Hematopoietic multipotent progenitor cell treated with erythropoietin and hydrocortisone succinate and interleukin-3 and kit ligand, for 8 days (in vitro differentiated cells): Measurements from ENCODE around the gene GALNT13.
"Not testable (repeated sequence)": the region's sequence is repeated elsewhere in the genome, so short reads cannot be mapped to it uniquely, and the experiment has no call there.

Experiments used
- DNase-seq: peaks from one replicate; pipeline ENCODE4 v3.0.0-alpha.2; 2015

Gene GALNT13

GRCh38 chr2:154437104-154437503, 565.4 kb downstream of the GALNT13 start:
- no peak for DNase-seq

DNA sequence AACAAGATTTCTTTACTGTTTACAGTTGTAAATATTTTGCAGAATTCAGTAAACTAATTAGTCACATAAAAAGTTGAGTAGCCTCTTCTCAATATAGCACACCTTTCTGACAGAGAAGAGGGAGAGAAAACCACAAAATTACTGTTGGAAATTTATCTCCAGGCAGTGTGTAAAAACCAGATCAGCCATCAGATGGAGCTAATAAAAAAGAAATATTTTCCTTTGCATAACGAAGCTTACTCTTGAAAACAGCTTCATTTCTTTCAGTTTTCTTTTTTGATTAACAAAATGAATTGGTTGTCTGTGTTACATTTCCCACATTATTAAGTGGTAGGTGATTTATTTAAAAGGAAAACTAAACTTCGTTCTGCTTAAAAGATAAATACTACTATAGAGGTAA, 567.4 kb downstream of the GALNT13 start:
- DNase-seq = no peak

GRCh38 chr2:154443919-154444318, 572.2 kb downstream of the GALNT13 start:
- DNase-seq = no peak

DNA sequence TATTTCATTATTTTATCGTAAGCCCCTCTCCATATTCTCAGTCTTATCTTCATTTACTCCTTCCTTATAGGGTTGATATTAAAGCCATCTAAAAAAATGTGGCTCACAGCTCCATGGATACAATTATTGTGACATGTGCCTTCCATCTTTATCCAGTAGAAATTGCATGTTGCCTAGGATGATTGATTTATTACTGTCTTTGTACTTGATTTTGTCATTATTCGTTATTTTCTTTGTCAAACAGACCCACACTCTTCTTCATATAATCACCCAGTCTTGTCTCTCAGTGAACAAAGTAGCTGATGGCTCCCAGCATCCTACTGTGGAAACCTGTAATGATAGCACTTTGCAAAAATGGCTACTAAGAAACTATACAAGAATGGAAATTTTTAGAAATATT, 574.6 kb downstream of the GALNT13 start:
- DNase-seq = no peak

DNA sequence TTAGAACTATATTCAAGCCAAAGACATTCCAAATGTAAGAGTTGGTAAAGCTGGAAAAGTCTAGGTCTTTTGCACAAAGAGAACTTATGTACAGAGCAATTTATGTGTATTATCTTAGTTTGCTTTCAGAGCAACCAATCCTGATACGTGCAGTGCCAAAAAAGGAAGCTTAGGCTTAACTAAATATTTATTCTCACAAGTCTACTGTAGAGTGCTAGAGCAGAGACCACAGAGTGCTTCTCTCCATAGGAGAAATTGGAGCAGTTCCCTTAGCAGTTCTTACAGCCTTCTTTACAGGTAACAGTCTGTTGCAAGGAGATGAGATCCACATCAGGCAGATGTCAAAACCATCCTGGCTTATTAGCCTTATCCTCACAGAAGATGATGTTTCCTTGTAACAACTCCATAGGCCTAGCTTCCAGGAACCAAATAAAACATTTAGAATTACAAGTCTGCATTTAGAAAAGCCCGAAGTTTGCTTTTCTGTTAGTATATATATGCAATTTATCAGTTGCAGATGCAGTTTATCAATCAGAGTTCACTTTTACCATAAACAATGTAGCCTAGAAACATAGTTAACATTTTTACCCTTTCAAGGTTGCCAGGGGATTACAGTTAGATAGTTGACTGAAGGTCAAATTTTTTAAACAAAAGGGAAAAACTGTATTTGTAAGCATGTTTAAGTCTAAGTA, 576.2 kb downstream of the GALNT13 start:
- DNase-seq = no peak

- no peak for DNase-seq
These were observed 578.4 kb downstream of the GALNT13 start for GRCh38 chr2:154449951-154450658.

- no peak for DNase-seq
These were observed 580.7 kb downstream of the GALNT13 start for GRCh38 chr2:154452471-154452870.

DNA sequence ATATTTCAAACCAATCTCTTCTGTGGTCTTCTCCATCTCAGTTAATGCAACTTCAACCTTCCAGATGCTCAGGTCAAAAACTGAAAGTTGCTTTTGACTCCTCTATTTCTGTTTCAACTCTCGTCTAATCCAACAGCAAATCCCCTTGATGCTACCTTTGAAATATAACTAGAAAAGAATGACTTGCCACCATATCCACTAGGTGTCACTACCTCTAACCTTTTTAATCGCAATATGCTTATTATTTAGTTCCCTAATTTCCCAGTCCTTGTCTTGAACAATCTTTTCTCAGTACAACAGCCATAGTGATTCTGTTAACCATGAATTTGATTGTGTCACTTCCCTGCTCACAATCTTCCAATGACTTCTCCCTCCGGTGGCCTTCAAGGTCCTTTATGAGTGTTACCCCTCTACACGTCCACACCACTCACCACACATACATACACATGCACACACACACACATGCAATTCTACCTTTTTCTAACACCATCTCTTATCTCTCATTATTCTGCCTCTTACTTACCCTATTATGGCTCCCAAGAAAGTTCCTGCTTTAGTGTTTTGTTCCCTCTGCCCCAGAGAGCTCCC, 581.3 kb downstream of the GALNT13 start:
- peak; percentile 30 for DNase-seq

DNA sequence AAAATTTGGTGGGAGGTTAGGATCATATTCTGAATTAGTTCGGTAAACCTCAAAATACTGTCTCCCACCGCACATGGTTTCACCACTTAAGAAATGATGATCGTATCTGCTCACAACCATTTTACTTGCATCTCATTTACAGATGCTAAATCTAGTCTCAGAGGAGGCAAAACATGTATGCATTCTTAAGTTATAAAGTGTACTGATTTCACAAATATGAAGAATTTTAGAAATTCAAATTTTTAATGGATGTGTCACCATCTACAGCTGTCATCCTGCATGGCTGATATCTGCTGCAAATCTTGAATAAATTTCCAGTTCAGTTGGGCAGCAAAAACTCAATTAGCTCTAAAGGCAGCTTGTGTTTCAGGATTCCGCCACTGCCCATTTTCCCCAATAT, 583.4 kb downstream of the GALNT13 start:
- no peak for DNase-seq

- peak; percentile 10 for DNase-seq
These were observed 584.1 kb downstream of the GALNT13 start for GRCh38 chr2:154455866-154456265.

DNA sequence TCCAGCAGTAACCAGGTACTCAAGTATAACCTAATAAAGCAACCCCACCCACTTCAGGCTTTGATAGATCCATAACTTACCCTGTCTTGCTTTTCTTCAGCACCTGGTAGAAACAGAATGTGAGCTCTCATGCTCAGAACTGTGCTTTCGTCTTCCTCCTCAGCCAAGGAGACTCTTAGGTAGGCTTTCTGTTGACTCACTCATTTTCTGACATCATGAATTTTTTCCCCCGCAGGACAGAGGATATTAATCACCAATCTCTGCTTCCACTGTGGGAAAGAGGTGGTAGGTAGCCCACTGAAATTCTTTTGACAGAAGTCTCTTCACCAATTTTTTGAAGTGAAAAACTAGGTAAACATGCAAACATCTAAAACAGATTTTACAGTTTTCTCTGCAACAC, 585.6 kb downstream of the GALNT13 start:
- no peak for DNase-seq

DNA sequence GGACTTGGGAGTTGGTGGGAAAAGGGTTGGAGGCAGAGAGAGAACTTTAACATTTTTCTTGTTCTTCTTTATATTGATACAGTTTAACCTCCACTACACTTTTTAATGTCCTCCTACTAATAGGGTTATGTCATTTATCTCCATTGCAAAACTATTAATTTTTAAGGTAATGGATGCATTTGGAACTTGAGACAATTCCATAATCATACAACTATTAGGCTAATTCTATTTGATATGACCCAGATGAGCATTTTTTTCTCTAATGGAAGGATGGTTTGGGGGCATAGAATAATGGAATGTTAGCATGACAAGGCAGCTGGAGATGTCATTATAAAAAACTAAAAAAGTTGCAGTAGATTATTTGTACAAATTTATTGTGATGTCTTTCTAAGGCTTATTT, 587.6 kb downstream of the GALNT13 start:
- no peak for DNase-seq

DNA sequence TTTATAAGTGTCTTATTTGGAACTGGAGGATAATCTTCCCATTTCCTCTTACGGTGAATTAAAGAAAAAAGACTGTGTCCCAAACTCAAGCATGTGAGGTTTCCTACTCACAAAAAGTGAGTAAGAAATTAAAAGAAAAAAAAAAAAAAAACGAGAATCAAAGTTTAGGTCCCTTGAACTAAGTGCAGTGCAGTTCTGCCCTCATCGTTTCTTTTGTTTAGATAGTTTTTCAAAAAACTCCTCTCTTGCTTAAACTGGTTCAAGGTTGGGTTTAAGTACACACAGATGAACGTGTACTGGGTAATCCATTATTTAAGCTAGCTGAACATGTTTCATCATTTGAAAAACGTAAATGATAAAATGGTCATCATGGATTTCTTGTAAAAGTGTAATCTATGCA, 590.9 kb downstream of the GALNT13 start:
- no peak for DNase-seq

DNA sequence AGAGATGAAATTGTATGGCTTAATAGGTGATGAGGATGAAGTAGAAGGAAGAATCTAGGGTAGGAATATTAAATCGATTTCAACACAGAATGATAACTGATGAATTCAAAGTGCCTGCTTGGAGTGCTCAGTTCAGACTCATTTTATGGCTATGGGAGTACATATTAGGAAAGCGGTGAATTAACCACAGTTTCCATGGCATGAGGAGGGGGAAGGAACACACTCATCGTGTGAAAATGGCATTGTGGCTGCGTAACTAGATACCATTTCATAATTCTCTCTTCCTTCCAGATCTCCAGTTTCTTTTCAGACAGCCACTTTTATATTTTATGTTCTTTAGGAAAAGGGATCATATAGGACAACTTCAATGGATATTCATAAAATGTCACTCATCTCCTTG, 594.5 kb downstream of the GALNT13 start:
- no peak for DNase-seq

GRCh38 chr2:154470376-154470775, 598.7 kb downstream of the GALNT13 start:
- DNase-seq = no peak

DNA sequence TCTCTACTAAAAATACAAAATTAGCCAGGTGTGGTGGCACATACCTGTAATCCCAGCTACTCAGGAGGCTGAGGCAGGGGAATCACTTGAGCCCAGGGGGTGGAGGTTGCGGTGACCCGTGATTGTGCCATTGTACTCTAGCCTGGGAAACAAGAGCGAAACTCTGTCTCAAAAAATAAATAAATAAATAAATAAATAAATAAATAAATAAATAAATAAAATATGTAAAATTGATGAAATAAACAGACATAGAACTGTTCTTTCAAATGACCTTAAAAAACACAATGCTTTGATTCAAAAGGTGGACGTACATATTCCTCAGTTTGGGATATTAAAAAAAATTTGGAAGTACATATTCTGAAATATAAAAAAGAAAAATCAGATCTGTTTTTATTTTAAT, 599.8 kb downstream of the GALNT13 start:
- not testable (repeated sequence) for DNase-seq

DNA sequence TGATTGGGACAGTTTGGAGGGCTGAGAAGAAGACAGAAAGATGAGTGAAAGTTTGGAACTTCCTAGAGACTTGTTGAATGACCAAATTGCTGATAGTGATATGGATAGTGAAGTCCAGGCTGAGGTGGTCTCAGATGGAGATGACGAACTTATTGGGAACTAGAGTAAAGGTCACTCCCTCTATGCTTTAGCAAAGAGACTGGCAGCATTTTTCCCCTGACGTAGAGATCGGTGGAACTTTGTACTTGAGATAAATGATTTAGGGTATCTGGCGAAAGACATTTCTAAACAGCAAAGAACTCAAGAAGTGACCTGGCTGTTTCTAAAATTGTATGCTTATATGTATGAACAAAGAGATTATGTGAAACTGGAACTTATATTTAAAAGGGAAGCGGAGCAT, 605.6 kb downstream of the GALNT13 start:
- no peak for DNase-seq

DNA sequence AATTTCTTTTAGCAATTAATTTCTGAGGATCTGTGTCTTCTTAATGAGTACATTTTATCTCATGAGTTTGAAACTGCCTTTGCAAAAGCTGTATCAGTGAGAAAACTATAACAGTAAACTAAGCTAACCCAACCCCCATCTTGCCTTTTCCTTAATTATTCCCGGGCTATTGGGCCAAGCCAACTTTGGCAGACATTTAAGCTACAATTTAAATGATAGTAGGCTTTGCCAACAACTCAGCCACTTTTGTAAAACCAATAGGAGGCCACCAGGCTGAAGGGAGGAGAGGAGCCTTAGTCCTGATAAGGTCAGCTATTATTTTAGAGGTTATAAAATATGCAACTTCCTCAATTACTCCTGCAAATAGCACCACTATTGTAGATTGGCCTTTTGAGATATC, 608.8 kb downstream of the GALNT13 start:
- no peak for DNase-seq

DNA sequence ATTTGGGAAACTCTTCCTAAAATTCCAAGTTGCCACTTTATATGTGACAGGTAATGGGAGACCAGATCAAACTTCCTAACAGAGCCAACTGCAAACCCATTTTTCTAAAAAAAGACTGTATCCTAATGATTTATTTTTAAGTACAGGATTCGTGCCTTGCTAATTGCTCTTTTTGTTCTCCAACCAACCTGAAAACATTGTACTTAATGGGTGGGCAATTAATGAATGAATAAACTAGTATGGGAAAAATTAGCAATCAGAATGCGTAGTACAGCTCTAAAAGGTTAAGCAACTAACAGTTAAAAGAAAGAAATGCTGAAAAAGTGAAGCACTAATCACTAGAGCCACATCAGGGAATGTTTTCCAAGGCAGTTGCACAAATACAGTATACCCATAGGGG, 609.6 kb downstream of the GALNT13 start:
- DNase-seq = no peak

DNA sequence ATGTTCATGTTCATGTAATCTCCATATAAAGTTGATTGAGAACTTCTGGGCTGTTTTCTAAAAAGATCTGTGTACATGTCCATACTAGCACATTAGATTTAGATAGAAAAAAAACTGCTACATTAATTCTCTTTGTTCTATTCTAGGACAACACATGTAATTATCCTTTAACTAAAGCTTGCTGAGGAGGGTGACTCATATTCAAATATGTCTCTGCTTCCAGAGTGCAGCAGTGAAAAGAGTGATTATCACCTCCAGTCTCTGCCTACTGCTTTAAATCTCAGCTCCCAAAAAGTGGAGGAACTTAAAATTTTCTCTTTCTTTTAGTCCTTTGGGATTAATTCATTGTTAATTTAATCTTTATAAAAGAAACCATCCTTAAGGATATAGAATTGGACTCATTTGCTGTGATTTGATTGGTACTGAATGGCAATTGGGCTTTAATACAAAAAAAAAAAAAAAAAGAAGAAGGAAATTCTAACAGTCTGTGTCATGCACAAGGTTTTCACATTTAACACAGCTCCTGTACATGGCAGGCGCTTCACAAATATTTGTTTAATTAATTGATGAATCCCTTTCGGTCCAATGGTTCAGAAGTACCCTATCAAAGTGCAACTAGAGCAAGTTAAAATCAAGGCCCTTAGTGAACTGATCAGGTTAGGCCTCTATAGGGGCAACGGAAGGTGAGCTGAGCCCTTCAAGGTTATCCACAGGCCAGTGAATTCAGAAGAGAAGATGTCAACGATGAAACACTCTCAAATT, 612.8 kb downstream of the GALNT13 start:
- DNase-seq = no peak

- DNase-seq = no peak
These were observed 617.1 kb downstream of the GALNT13 start for GRCh38 chr2:154488801-154489200.

GRCh38 chr2:154489266-154489858, 617.6 kb downstream of the GALNT13 start:
- DNase-seq = no peak

GRCh38 chr2:154490530-154490929, 618.8 kb downstream of the GALNT13 start:
- no peak for DNase-seq
